ENCODE results near the gene SPOCK1. TPM values are rescaled to one million over a fixed set of nuclear protein-coding genes. Genes with fewer than 3 reads are reported as not detected.

The SPOCK1 gene
- total and polyA plus RNA-seq, 4 experiments from 2014 or later: not detected

DNA sequence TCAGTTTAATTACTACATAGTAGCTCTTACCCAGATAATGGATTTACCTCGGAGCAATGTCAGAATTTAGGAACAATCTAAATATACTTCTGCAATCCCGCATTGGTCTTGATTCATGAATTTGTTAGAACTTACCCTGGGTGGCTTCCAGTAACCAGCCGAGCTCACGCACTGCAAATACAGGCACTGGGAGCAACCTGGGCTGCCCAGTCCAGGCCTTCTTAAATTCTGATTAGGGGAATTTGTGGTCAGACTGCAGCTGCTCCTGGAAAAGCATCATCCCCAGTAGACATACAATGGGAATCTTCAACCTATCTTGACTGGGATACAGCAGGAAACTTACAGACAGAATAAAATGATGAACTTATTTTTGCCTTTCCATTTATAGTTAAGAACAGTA is 270.3 kb downstream of the SPOCK1 start:
- Mint-ChIP-seq H3K27ac (no peak overlapping the region), H3K9me3 (no peaks in the 10 kb centered on the region), H3K27me3 (no peaks in the 10 kb centered on the region), H3K4me1 (no peaks in the 10 kb centered on the region), H3K4me3 (no peak overlapping the region), H3K36me3 (no peaks in the 10 kb centered on the region)
- ChIA-PET CTCF (ENCODE audit: partially characterized antibody) (no interaction called here), POLR2A (ENCODE audit: partially characterized antibody) (no interaction called here)
- intact Hi-C loops (cut with micrococcal nuclease): no loop called here
- Histone ChIP-seq H3K36me3 (ENCODE audit: insufficient read depth, low read length) (no peaks in the 10 kb centered on the region), H3K9me3 (ENCODE audit: control insufficient read depth in 1 of 2, low read length in 2 of 2) (no peaks in the 10 kb centered on the region), H3K4me3 (ENCODE audit: low read length in 2 of 2) (no peak overlapping the region), H3K4me1 (ENCODE audit: insufficient read depth, low read length) (no peaks in the 10 kb centered on the region), H3K27me3 (ENCODE audit: insufficient read depth, low read length) (no peaks in the 10 kb centered on the region), H3K27ac (ENCODE audit: low read depth, low read length) (no peak overlapping the region)
- DNase-seq: no peak

DNA sequence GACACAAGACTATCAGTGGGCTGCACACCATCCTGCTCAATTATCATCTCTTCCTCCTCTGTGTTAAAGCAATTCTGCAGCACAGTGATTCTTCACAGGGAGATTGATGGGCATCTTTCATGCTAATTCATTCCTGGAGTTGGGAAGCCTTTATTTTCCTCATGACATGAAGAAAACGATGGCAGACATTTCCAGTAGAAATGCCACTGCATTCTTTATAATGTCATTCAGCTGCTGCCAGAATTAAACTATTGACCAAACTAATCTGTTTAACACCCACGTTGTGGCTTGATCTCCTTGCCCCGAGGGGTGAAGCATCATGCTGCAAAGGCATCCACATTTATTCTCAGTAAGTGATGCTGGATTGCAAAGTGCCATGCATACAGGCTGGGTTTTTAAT is 273.0 kb downstream of the SPOCK1 start:
- POLR2A ChIA-PET (ENCODE audit: partially characterized antibody): no interaction called here
- no peaks in the 10 kb centered on the region for H3K27me3 ChIP-seq (ENCODE audit: insufficient read depth, low read length)
- no peaks in the 10 kb centered on the region for H3K4me1 ChIP-seq (ENCODE audit: insufficient read depth, low read length)
- H3K9me3 ChIP-seq (ENCODE audit: control insufficient read depth in 1 of 2, low read length in 2 of 2): no peaks in the 10 kb centered on the region
- Mint-ChIP-seq H3K27me3 (peaks cover 0 to 1% of the 10 kb centered on the region in 2 donors), H3K27ac (no peak overlapping the region), H3K9me3 (no peaks in the 10 kb centered on the region), H3K36me3 (no peaks in the 10 kb centered on the region), H3K4me3 (no peak overlapping the region), H3K4me1 (no peaks in the 10 kb centered on the region)
- CTCF ChIA-PET (ENCODE audit: partially characterized antibody): no interaction called here
- H3K4me3 ChIP-seq (ENCODE audit: low read length in 2 of 2): no peak overlapping the region
- DNase-seq: no peak
- intact Hi-C loops (cut with micrococcal nuclease): no loop called here
- H3K27ac ChIP-seq (ENCODE audit: low read depth, low read length): no peak overlapping the region
- no peaks in the 10 kb centered on the region for H3K36me3 ChIP-seq (ENCODE audit: insufficient read depth, low read length)

DNA sequence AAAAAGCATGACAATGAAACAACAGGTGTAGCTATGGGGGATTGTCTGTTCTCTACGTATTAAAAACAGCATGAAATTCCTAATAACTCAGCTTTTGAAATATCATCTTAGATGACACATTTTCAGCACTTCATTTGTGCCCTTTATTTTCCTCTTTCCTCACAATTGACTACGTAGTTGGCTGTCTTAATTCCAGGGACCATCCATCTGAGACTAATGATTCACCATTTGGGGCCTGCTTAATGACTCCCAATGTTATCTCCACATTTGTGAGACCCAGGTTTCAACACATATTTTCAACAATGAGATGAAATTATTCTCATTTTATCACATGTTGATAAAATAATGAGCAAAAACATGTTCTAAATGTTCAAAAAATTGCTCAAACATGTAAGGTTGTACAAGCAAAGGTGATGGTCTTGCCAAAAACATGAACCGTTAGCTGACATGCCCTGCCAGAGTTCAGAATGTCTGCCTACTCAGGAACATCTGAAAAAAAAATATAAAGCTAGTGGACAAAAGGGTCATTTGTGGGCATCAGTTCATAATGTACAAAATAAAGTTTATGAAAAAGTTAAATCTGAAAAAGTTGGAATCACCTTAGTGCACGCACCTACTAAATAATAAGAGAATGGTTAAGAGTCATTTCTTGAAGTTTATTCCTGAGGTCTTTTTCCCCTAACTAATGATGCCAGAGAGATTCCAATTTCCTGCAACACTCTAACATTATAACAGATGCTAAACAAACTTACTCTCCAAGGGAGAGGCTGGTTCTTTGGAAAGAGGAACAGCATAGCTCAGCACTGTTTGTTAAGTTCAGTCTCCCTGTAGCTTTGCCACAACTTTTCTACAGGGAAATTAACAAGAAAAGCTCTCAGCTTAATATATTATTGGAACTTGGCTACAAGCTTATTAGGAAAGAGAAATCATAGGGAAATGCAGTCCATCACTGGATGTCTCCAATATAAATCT is 275.5 kb downstream of the SPOCK1 start:
- intact Hi-C loops (cut with micrococcal nuclease): no loop called here
- H3K36me3 ChIP-seq (ENCODE audit: insufficient read depth, low read length): no peaks in the 10 kb centered on the region
- ChIA-PET CTCF (ENCODE audit: partially characterized antibody) (no interaction called here), POLR2A (ENCODE audit: partially characterized antibody) (no interaction called here)
- DNase-seq: no peak
- no peak overlapping the region for H3K4me3 ChIP-seq (ENCODE audit: low read length in 2 of 2)
- H3K4me1 ChIP-seq (ENCODE audit: insufficient read depth, low read length): no peaks in the 10 kb centered on the region
- no peak overlapping the region for H3K4me3 Mint-ChIP-seq
- H3K9me3 ChIP-seq (ENCODE audit: control insufficient read depth in 1 of 2, low read length in 2 of 2): no peaks in the 10 kb centered on the region
- H3K27me3 Mint-ChIP-seq: peaks cover 0 to 1% of the 10 kb centered on the region in 2 donors
- H3K27me3 ChIP-seq (ENCODE audit: insufficient read depth, low read length): no peaks in the 10 kb centered on the region
- no peak overlapping the region for H3K27ac ChIP-seq (ENCODE audit: low read depth, low read length)
- H3K27ac Mint-ChIP-seq: no peak overlapping the region
- no peaks in the 10 kb centered on the region for H3K4me1 Mint-ChIP-seq
- H3K36me3 Mint-ChIP-seq: no peaks in the 10 kb centered on the region
- no peaks in the 10 kb centered on the region for H3K9me3 Mint-ChIP-seq

DNA sequence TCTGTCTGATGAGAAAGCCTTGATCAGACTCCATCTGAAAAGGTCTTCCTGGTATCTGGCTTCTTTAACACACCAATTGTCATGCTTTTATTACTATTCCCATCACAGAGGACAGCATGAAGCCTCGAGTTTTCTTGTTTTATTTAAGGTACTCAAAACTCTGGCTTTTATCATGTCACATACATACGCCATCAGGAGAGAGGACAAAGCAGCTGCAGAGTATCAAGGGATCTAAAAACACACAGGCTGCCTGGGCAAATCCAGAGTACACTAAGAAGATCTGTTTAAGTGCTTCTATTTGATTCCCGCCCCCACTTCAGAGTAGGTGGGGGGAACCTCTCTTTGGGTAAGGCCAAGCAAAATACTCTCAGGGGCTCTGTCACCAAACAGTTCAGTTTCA is 277.2 kb downstream of the SPOCK1 start:
- Histone ChIP-seq H3K4me3 (ENCODE audit: low read length in 2 of 2) (no peak overlapping the region), H3K27ac (ENCODE audit: low read depth, low read length) (no peak overlapping the region), H3K4me1 (ENCODE audit: insufficient read depth, low read length) (no peaks in the 10 kb centered on the region), H3K36me3 (ENCODE audit: insufficient read depth, low read length) (no peaks in the 10 kb centered on the region), H3K27me3 (ENCODE audit: insufficient read depth, low read length) (no peaks in the 10 kb centered on the region), H3K9me3 (ENCODE audit: control insufficient read depth in 1 of 2, low read length in 2 of 2) (no peaks in the 10 kb centered on the region)
- Mint-ChIP-seq H3K27me3 (peaks cover 0 to 1% of the 10 kb centered on the region in 2 donors), H3K27ac (no peak overlapping the region), H3K4me1 (no peaks in the 10 kb centered on the region), H3K36me3 (no peaks in the 10 kb centered on the region), H3K9me3 (no peaks in the 10 kb centered on the region), H3K4me3 (no peak overlapping the region)
- intact Hi-C loops (cut with micrococcal nuclease): no loop called here
- ChIA-PET POLR2A (ENCODE audit: partially characterized antibody) (no interaction called here), CTCF (ENCODE audit: partially characterized antibody) (no interaction called here)
- DNase-seq: no peak

DNA sequence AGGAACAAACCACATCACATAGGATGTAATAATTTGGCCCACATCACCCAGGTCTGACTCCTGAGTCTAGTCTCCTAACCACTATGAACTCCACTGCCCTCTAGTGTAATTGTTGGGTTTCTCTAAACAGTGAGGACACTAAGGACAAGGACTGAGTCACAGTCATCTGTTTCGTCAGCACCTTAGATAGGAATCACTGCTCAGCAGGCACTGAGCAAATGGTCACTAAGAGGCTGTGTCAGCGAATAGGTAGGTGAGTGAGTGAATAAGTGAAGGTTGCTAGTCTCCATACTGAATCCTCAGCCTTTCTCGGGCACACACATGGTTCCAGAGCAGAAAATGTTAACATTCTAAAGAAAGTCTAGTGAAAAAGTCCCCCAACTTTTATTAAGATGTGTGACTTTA is 278.6 kb downstream of the SPOCK1 start:
- intact Hi-C loops (cut with micrococcal nuclease): no loop called here
- Mint-ChIP-seq H3K4me3 (no peak overlapping the region), H3K27ac (no peak overlapping the region), H3K9me3 (no peaks in the 10 kb centered on the region), H3K4me1 (no peaks in the 10 kb centered on the region), H3K36me3 (no peaks in the 10 kb centered on the region), H3K27me3 (peaks cover 0 to 1% of the 10 kb centered on the region in 2 donors)
- no peaks in the 10 kb centered on the region for H3K4me1 ChIP-seq (ENCODE audit: insufficient read depth, low read length)
- no peak overlapping the region for H3K4me3 ChIP-seq (ENCODE audit: low read length in 2 of 2)
- DNase-seq: no peak
- CTCF ChIA-PET (ENCODE audit: partially characterized antibody): no interaction called here
- no peaks in the 10 kb centered on the region for H3K9me3 ChIP-seq (ENCODE audit: control insufficient read depth in 1 of 2, low read length in 2 of 2)
- POLR2A ChIA-PET (ENCODE audit: partially characterized antibody): no interaction called here
- H3K27ac ChIP-seq (ENCODE audit: low read depth, low read length): no peak overlapping the region
- H3K36me3 ChIP-seq (ENCODE audit: insufficient read depth, low read length): no peaks in the 10 kb centered on the region
- H3K27me3 ChIP-seq (ENCODE audit: insufficient read depth, low read length): no peaks in the 10 kb centered on the region

DNA sequence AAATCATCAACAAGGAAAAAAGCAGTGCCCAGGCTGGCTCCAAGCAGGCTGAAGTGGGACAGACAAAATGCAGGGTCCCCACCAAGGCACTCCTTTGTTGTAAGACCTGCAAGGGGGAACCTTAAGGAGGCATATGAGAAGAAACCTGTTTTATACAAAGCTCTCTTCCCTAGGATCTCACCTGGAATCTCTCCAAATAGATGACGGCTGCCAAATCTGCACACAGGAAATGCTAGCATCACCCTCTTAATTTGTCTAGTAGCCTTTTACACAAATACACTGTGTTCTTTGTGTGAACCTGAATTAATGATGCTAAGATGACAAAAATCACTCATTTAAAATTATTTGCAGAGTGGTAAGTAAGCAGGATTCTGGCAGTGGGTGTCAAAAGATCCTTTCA is 280.2 kb downstream of the SPOCK1 start:
- H3K36me3 ChIP-seq (ENCODE audit: insufficient read depth, low read length): no peaks in the 10 kb centered on the region
- ChIA-PET CTCF (ENCODE audit: partially characterized antibody) (no interaction called here), POLR2A (ENCODE audit: partially characterized antibody) (no interaction called here)
- no peaks in the 10 kb centered on the region for H3K36me3 Mint-ChIP-seq
- no peak overlapping the region for H3K27ac ChIP-seq (ENCODE audit: low read depth, low read length)
- H3K9me3 Mint-ChIP-seq: no peaks in the 10 kb centered on the region
- no peak for DNase-seq
- peaks cover 0 to 1% of the 10 kb centered on the region in 2 donors for H3K27me3 Mint-ChIP-seq
- H3K4me1 Mint-ChIP-seq: no peaks in the 10 kb centered on the region
- no peaks in the 10 kb centered on the region for H3K27me3 ChIP-seq (ENCODE audit: insufficient read depth, low read length)
- intact Hi-C loops (cut with micrococcal nuclease): no loop called here
- H3K4me3 ChIP-seq (ENCODE audit: low read length in 2 of 2): no peak overlapping the region
- H3K4me3 Mint-ChIP-seq: no peak overlapping the region
- H3K4me1 ChIP-seq (ENCODE audit: insufficient read depth, low read length): no peaks in the 10 kb centered on the region
- H3K9me3 ChIP-seq (ENCODE audit: control insufficient read depth in 1 of 2, low read length in 2 of 2): no peaks in the 10 kb centered on the region
- no peak overlapping the region for H3K27ac Mint-ChIP-seq

DNA sequence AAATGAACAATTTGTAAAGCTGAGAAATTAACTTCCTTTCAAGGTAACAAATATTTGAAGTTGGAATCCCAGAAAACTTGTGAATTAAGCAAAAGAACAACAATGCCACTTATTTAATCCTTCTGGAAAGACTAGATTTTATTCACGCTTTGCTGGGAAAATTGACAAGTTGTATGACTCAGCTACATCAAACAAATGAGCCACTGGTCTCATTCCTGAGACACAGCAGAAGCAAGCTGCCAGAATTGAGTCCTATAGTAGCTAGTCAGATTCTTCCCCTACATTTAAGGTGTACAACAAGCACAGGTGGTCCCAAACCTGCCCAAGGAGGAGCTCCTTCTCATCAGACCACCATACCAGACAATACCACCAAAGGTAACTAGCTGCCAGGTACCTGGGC is 280.7 kb downstream of the SPOCK1 start:
- intact Hi-C loops (cut with micrococcal nuclease): no loop called here
- no peaks in the 10 kb centered on the region for H3K4me1 ChIP-seq (ENCODE audit: insufficient read depth, low read length)
- Mint-ChIP-seq H3K4me1 (no peaks in the 10 kb centered on the region), H3K27ac (no peak overlapping the region), H3K9me3 (no peaks in the 10 kb centered on the region), H3K36me3 (no peaks in the 10 kb centered on the region), H3K27me3 (peaks cover 0 to 1% of the 10 kb centered on the region in 2 donors), H3K4me3 (no peak overlapping the region)
- no peaks in the 10 kb centered on the region for H3K27me3 ChIP-seq (ENCODE audit: insufficient read depth, low read length)
- ChIA-PET POLR2A (ENCODE audit: partially characterized antibody) (no interaction called here), CTCF (ENCODE audit: partially characterized antibody) (no interaction called here)
- H3K9me3 ChIP-seq (ENCODE audit: control insufficient read depth in 1 of 2, low read length in 2 of 2): no peaks in the 10 kb centered on the region
- H3K27ac ChIP-seq (ENCODE audit: low read depth, low read length): no peak overlapping the region
- no peaks in the 10 kb centered on the region for H3K36me3 ChIP-seq (ENCODE audit: insufficient read depth, low read length)
- DNase-seq: no peak
- H3K4me3 ChIP-seq (ENCODE audit: low read length in 2 of 2): no peak overlapping the region
